ENCODE results near the gene SLC2A9. TPM values are rescaled to one million over a fixed set of nuclear protein-coding genes. Genes with fewer than 3 reads are reported as not detected.

Gene SLC2A9
- total RNA-seq, 4 donors from 2014 or later: 0.46 to 10.1 (median 3.1) TPM

DNA sequence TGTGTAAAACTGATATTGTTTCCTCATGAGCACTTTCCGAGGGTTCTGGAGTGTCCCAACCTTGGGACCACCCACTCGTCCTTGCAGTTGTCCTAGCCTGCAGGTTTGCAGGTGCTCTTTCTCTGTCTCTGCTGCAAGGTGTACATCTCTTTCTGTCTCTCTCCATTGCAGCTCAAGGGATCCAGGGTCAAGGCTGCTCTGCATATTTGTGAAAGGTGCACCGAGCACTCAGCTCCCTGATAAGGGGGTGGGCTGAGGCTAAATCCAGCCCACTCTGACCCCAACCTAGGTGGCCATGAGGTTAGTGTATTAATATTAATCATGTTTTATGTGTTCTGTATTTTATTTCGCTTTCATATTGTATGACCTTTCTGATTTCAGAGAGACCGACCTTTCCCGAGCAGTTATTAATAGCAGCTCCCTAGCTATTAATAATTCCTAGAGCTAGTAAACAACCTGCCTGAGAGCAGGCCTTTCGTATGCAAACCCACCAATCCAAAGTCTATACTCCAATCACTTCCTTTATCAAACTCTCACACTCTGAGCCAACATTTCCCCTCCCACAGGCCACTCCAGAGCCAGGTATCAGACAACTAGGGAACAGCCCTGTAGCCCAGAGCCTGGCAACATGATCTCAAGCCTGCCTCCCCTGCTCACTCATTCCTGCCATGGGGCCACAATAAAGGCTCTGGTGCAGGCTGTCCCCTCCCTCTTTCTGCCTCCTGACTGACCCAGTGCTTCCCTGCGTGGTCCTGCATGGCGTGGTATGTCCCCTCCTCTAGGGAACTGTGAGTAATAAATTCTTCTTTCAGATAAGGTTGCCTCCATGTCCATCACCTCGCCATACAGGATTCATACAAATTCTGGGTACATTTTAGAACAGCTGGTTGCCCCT is 73.9 kb downstream of the SLC2A9 start:
- peak in 1 of 2 donors; percentile 25 for DNase-seq (ENCODE audit: low spot score in 2 of 2)
- H3K4me3 ChIP-seq (ENCODE audit: low read depth, poor library complexity, severe bottlenecking): no peak overlapping the region
- 95% methylated on average over 10 of the region's 10 CpGs for WGBS, 2 donors
- intact Hi-C loops (cut with DNase I; ENCODE audit: low total_unique reads): no loop called here
- no peak for TF ChIP-seq POLR2A (IDR thresholded peaks at IDR 0.05)
- TF ChIP-seq, protein P1, sequence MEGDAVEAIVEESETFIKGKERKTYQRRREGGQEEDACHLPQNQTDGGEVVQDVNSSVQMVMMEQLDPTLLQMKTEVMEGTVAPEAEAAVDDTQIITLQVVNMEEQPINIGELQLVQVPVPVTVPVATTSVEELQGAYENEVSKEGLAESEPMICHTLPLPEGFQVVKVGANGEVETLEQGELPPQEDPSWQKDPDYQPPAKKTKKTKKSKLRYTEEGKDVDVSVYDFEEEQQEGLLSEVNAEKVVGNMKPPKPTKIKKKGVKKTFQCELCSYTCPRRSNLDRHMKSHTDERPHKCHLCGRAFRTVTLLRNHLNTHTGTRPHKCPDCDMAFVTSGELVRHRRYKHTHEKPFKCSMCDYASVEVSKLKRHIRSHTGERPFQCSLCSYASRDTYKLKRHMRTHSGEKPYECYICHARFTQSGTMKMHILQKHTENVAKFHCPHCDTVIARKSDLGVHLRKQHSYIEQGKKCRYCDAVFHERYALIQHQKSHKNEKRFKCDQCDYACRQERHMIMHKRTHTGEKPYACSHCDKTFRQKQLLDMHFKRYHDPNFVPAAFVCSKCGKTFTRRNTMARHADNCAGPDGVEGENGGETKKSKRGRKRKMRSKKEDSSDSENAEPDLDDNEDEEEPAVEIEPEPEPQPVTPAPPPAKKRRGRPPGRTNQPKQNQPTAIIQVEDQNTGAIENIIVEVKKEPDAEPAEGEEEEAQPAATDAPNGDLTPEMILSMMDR (IDR thresholded peaks at IDR 0.05): no peak

DNA sequence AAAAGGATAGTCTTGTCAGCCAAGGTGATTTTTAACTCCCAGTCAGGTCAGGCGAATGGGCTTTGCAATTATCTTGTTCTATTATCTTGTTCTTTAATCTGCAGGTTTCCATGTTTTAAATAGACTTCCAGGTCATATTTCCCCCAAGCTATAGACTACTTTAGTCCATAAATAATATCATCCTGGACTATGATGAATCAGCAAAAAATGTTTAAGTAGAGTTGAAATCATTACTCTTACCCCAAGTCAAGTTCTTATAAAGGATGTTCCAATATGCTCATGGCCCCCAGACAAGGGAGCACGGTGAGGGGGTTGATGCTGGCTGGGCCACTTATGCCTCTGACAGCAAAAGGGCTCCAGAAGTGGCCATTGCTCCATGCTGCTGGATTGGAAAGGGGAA is 75.1 kb downstream of the SLC2A9 start:
- 84 to 85% methylated on average over 2 of the region's 2 CpGs for WGBS, 2 donors
- peak in 1 of 2 donors; percentile 6 for DNase-seq (ENCODE audit: low spot score in 2 of 2)
- no peak for TF ChIP-seq POLR2A (IDR thresholded peaks at IDR 0.05)
- TF ChIP-seq, protein P1 (IDR thresholded peaks at IDR 0.05): no peak
- intact Hi-C loops (cut with DNase I; ENCODE audit: low total_unique reads): no loop called here
- no peak overlapping the region for H3K4me3 ChIP-seq (ENCODE audit: low read depth, poor library complexity, severe bottlenecking)

DNA sequence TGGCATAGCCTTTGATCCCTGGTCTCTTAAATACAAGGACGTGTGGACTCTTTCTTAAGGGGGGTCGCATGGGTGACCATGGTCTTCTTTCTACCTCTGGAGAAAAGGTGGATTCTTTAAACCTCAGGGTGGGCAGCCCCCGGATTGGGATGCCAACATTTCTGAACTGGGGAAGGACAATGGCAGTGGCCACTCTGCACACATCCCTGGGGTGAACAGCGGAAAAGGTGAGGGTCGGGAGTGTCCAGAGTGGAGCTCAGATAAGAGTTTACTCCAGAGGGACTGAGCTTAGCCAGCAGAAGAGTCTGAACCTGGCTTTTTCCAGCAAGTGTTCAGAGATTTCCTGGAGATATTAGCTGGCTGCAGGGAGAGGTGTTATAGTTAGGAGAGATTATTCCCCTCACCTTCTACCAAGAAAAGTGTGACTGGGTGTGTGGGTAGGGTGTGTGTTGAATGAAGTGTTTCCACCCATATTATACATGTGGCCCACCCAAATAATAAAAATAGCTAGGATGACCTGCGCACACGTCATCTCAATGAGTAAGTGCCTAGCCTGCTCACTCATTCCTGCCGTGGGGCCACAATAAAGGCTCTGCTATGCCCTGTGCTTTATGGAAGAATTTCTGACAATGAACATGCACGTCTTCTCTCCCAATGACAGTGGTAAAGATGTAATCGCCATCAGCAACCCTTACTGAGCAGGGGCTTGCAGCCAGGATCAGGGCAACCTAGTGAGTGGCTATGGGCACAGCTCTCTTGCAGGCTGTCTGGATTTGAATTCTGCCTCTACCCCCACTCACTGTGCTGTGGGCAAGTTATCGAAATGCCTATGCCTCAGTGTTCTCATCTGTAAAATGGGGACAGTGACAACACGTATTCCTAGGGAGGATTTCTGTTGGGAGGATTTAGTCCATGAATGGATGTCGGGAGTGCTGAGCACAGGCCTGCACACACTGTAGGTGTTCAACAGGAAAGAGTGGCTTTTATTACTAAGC is 76.6 kb downstream of the SLC2A9 start:
- no peak overlapping the region for H3K4me3 ChIP-seq (ENCODE audit: low read depth, poor library complexity, severe bottlenecking)
- peak in 1 of 2 donors; percentile 63 for DNase-seq (ENCODE audit: low spot score in 2 of 2)
- intact Hi-C loops (cut with DNase I; ENCODE audit: low total_unique reads): no loop called here
- 93 to 95% methylated on average over 13 of the region's 13 CpGs for WGBS, 2 donors
- TF ChIP-seq, protein P1 (IDR thresholded peaks at IDR 0.05): no peak
- no peak for TF ChIP-seq POLR2A (IDR thresholded peaks at IDR 0.05)

GRCh38 chr4:9943761-9944160 is 77.5 kb downstream of the SLC2A9 start:
- DNase-seq (ENCODE audit: low spot score in 2 of 2): peak in 1 of 2 donors; percentile 42
- intact Hi-C loops (cut with DNase I; ENCODE audit: low total_unique reads): no loop called here
- TF ChIP-seq, protein P1 (IDR thresholded peaks at IDR 0.05): no peak
- TF ChIP-seq POLR2A (IDR thresholded peaks at IDR 0.05): no peak
- H3K4me3 ChIP-seq (ENCODE audit: low read depth, poor library complexity, severe bottlenecking): no peak overlapping the region
- WGBS, 2 donors: 93 to 94% methylated on average over 9 of the region's 9 CpGs

DNA sequence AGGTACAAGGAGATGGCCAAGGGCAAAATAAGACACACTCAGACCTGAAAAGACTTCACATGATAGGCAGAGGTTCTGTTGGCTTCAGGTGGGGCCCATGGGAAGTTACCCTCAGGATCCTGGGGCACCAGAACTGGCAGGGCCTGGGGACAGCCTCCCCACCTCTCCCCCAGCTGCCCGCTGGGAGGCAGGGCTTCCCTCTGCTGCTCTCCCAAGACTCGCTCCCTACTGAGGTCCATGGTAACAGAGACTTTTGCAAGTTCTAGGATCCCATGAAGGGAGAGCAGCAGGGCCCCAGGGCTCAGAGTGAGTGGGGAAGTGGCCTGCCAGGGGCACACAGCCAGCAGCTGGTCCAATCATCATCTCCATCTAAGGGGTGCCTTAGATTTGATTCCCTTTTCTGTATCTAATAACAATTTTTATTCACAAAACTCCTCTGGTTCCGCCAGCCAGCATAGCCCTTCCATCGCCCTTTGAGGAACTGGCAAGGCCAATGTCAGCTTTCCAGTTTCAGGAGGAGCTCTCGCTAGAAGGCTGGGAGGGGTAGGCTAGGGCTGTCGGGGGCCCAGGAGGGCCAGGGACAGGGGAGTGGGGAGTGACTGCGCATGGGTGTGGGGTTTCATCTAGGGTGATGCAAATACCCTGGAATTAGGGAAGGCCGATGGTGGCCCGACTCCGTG is 78.2 kb downstream of the SLC2A9 start:
- WGBS, 2 donors: 87 to 93% methylated on average over 10 of the region's 10 CpGs
- DNase-seq (ENCODE audit: low spot score in 2 of 2): peak in 1 of 2 donors; percentile 68
- intact Hi-C loops (cut with DNase I; ENCODE audit: low total_unique reads): no loop called here
- no peak overlapping the region for H3K4me3 ChIP-seq (ENCODE audit: low read depth, poor library complexity, severe bottlenecking)
- no peak for TF ChIP-seq POLR2A (IDR thresholded peaks at IDR 0.05)
- TF ChIP-seq, protein P1 (IDR thresholded peaks at IDR 0.05): no peak
